Measurements from ENCODE around the gene AGAP5. TPM values are rescaled to one million over a fixed set of nuclear protein-coding genes. Genes with fewer than 3 reads are reported as not detected.

The AGAP5 gene
- total and polyA plus RNA-seq, 2 of the 4 experiments (the other 2 are of a cell fraction), result 1.8 to 4.1 TPM

DNA sequence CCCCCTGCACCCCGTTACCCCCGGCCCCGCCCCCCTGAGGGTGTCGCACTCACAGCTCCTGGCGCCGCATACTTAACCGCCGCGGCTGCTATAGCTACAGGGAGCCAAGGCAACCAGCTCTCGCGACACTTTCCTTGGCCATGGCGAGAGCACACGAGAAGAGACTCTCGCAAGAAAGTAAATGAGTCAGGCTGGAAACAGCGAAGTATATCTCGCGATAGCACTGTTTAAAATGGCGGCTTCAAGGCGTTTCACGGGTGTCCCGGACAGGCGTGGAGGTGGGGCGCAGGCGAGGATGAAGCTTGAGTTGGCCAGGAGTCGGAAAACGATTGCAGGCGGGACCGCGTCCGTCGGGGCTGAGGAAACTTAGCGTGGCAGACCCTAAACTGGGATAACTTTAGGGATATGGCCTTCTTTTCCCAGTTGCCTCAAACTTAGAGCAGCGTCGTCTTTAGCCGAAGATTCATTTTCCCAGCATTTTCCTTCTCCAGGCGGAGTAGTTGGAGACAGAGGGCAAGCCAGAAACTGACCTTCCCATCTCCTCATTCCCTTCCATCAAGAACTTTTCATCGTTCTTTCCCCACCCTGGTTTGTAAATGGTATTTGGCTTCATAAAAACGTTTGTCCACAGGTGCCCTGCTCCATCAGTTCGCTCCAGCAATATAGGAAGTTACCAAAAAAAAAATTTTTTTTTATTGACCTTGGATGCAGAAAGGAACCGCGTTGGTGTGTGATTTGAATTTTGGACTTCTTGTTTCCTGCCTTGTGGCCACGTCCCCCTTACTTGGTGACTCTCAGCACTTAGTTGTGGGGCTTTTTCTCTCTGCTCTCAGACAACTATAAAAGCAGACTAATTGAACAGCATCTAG, 71.8 kb downstream of the AGAP5 start:
- BruUV-seq (replicated peaks), result TSS peak; percentile 87
- Histone ChIP-seq H4K20me1 (ENCODE audit: insufficient read depth, low read length) (no peaks in the 10 kb centered on the region), H3K36me3 (ENCODE audit: control insufficient read depth, insufficient read depth, low read length) (no peaks in the 10 kb centered on the region), H2BK20ac (ENCODE audit: low read depth, low read length) (peak overlapping the region; percentile 16; the same call in 1 of the 2 replicates), H2AK9ac (replicated peaks; ENCODE audit: low read depth, low read length, poor library complexity) (peak overlapping the region; percentile 96), H3K4ac (ENCODE audit: low read depth, low read length) (peak overlapping the region; percentile 98), H3K79me1 (ENCODE audit: low read depth in 1 of 2, low read length in 2 of 2) (peaks cover 14 to 27% of the 10 kb centered on the region in 2 experiments), H3K14ac (replicated peaks; ENCODE audit: low read depth, low read length) (peak overlapping the region; percentile 99), H3K9me1 (ENCODE audit: insufficient read depth, low read length) (no peaks in the 10 kb centered on the region), H3K27me3 (ENCODE audit: control insufficient read depth, insufficient read depth, low read length) (no peaks in the 10 kb centered on the region), H2BK5ac (ENCODE audit: low read depth, low read length, poor library complexity, severe bottlenecking) (peak overlapping the region; percentile 79), H3K18ac (ENCODE audit: low read depth, low read length) (peak overlapping the region; percentile 84), H3K4me2 (ENCODE audit: low read depth, low read length) (peak overlapping the region; percentile 94), H2AK5ac (ENCODE audit: low read depth, low read length) (peak overlapping the region; percentile 52), H3K4me1 (ENCODE audit: control insufficient read depth, insufficient read depth, low read length) (0 out of 2 replicates have a peak, but pooled peaks cover 1% of the 10 kb centered on the region), H2BK120ac (ENCODE audit: low read depth, low read length) (peak overlapping the region; percentile 73), H4K8ac (ENCODE audit: low read depth in 2 of 2, low read length in 2 of 2) (peak overlapping the region; percentile 99 to 100), H4K5ac (ENCODE audit: low read depth, low read length) (peak overlapping the region; percentile 95), H3K27ac (ENCODE audit: insufficient read depth, low read length) (peak overlapping the region; percentile 92), H3K4me3 (ENCODE audit: insufficient read depth, low read depth, low read length) (peak overlapping the region; percentile 67), H3K56ac (ENCODE audit: extremely low read depth, insufficient read depth, low read length) (peak overlapping the region; percentile 85), H3K23ac (ENCODE audit: low read depth, low read length) (peak overlapping the region; percentile 98), H3K9ac (ENCODE audit: low read depth, low read length) (peak overlapping the region; percentile 97), H2AFZ (replicated peaks; ENCODE audit: low read length, poor library complexity) (peak overlapping the region; percentile 98), H3K9me3 (ENCODE audit: control insufficient read depth, insufficient read depth, low read length) (no peaks in the 10 kb centered on the region), H4K91ac (ENCODE audit: insufficient read depth, low read depth, low read length) (peak overlapping the region; percentile 96), H2BK15ac (ENCODE audit: low read depth, low read length) (peak overlapping the region; percentile 75; the same call in 2 of the 3 replicates)
- in situ Hi-C loops (cut with MboI; ENCODE audit: low sequenced_read_pairs), result loop anchor here (25.0 kb wide), 1 partner anchor 364 kb away; the partner anchor contains the start of gene MRPS16
- WGBS, 2 experiments (ENCODE audit: extremely low coverage in 2 of 2, insufficient read length in 1 of 2), result 4% methylated on average over 18 of the region's 42 CpGs; no CpG with 5 or more reads in 1 of the 2 experiments
- ChIA-PET POLR2A (ENCODE audit: unreplicated experiment) (interaction anchor here (0.5 to 0.7 kb wide), 3 partner anchors 14 to 50 kb away, joined by 4 to 5 read pairs (median 5); no protein-coding TSS in a partner anchor), CTCF (no interaction called here)
- intact Hi-C loops (cut with micrococcal nuclease), result loop anchor here (1.0 kb wide), 1 partner anchor 97 kb away; no protein-coding TSS in a partner anchor
- peak; percentile 96 for ATAC-seq (ENCODE audit: low read depth)
- peak; percentile 98 for DNase-seq
- 0 out of 2 replicates have a peak, but pooled peaks have one; percentile 4 for TF ChIP-seq USF2 (IDR thresholded peaks at IDR 0.05; ENCODE audit: low read depth, low read length)
- TF ChIP-seq FOS (IDR thresholded peaks at IDR 0.05; ENCODE audit: low read depth, low read length), result 0 out of 2 replicates have a peak, but pooled peaks have one; percentile 7
- TF ChIP-seq CTCF (conservative IDR thresholded peaks at IDR 0.05; ENCODE audit: low read depth, low read length), result no peak
- peak; percentile 88 for TF ChIP-seq POLR2A (IDR thresholded peaks at IDR 0.05; ENCODE audit: low read depth, low read length)
- TF ChIP-seq, protein P1, sequence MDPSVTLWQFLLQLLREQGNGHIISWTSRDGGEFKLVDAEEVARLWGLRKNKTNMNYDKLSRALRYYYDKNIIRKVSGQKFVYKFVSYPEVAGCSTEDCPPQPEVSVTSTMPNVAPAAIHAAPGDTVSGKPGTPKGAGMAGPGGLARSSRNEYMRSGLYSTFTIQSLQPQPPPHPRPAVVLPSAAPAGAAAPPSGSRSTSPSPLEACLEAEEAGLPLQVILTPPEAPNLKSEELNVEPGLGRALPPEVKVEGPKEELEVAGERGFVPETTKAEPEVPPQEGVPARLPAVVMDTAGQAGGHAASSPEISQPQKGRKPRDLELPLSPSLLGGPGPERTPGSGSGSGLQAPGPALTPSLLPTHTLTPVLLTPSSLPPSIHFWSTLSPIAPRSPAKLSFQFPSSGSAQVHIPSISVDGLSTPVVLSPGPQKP (IDR thresholded peaks at IDR 0.05; ENCODE audit: borderline replicate concordance, low read depth, low read length), result no peak
- peak; percentile 3; the same call in 1 of the 2 replicates for TF ChIP-seq MAZ (IDR thresholded peaks at IDR 0.05; ENCODE audit: borderline replicate concordance, low read depth, low read length)
- TF ChIP-seq MXI1 (IDR thresholded peaks at IDR 0.05; ENCODE audit: borderline replicate concordance, low read depth, low read length), result 0 out of 2 replicates have a peak, but pooled peaks have one; percentile 84
- peak; percentile 64; the same call in 1 of the 2 replicates for TF ChIP-seq CEBPB (IDR thresholded peaks at IDR 0.05; ENCODE audit: low read depth, low read length)
- dilution Hi-C loops (cut with HindIII; ENCODE audit: low sequenced_read_pairs, unreplicated experiment), result no loop called here
